Upper lobe of right lung (tissue), 1 donor: ENCODE data around the gene BSDC1. TPM values are rescaled to one million over a fixed set of nuclear protein-coding genes. Genes with fewer than 3 reads are reported as not detected.

ENCODE experiments used
- ATAC-seq: fragments of 200-7000 bp; cut with Tn5 transposase; one replicate; pipeline ENCODE4 v1.9.1; 2020; ENCODE audit warnings: mild to moderate bottlenecking, moderate library complexity
- DNase-seq: peaks from one replicate; pipeline ENCODE4 v3.0.0-alpha.2; 2020
- H3K27ac ChIP-seq: fragments of 200-600 bp; one replicate; pipeline ENCODE4 v1.8.0; 2022
- H3K27me3 ChIP-seq: fragments of 200-600 bp; one replicate; pipeline ENCODE4 v1.8.0; 2022; ENCODE audit warnings: mild to moderate bottlenecking
- H3K36me3 ChIP-seq: fragments of 200-600 bp; one replicate; pipeline ENCODE4 v1.8.0; 2022
- H3K4me1 ChIP-seq: fragments of 200-600 bp; one replicate; pipeline ENCODE4 v1.8.0; 2022
- H3K4me3 ChIP-seq: fragments of 200-600 bp; one replicate; pipeline ENCODE4 v1.8.0; 2022; ENCODE audit warnings: mild to moderate bottlenecking
- H3K9me3 ChIP-seq: fragments of 200-600 bp; one replicate; pipeline ENCODE4 v1.8.0; 2022
- intact Hi-C: fragments of 100-400 bp; cut with DNase I; formaldehyde crosslinking; loops from one replicate; pipeline ENCODE4 v1.11.0; 2022
- total RNA-seq: library from RNA; stranded (reverse); fragmentation: NEBNext Ultra II Directional; extraction: Animal tissue kit (Norgen Biotek cat#: 25700); gene quantifications from one replicate; pipeline ENCODE4 v1.2.1, GENCODE V29; 2021
- TF ChIP-seq, protein P1 (sequence below): fragments of 200-600 bp; IDR thresholded peaks from one replicate; pipeline ENCODE4 v1.8.0; 2022; ENCODE audit warnings: antibody characterized with exemption
- donor health status: DM: no; HTN: yes; CAD: no; lungs with severe emphysema.

Gene BSDC1
- total RNA-seq, 1 donor from 2014 or later, result 67.6 TPM

DNA sequence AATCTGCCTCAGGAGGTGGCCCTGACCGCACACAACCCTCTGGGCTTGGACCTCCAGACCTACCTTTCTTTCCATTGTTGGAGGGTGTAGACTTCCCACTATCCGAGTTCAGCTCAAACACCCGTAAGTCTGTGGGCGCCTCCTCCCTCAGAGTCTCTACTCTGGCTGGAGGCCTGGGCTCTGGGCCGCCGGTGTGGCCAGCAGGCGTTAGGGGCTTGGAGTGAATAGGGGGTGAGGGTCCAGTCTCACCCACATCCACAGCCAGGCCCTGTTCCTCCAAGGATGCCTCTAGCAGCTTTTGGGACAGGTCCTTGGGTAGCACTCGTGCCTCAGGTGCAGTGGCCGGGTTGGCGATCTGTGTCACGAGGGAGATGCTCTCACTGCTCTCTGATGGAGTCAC is 18.0 kb downstream of the BSDC1 start:
- no peaks in the 10 kb centered on the region for H3K27me3 ChIP-seq
- DNase-seq, result no peak
- H3K27ac ChIP-seq, result no peak overlapping the region
- intact Hi-C loops, result no loop called here
- H3K4me3 ChIP-seq, result no peak overlapping the region
- ATAC-seq, result no peak
- no peaks in the 10 kb centered on the region for H3K9me3 ChIP-seq
- no peaks in the 10 kb centered on the region for H3K4me1 ChIP-seq
- TF ChIP-seq, protein P1, sequence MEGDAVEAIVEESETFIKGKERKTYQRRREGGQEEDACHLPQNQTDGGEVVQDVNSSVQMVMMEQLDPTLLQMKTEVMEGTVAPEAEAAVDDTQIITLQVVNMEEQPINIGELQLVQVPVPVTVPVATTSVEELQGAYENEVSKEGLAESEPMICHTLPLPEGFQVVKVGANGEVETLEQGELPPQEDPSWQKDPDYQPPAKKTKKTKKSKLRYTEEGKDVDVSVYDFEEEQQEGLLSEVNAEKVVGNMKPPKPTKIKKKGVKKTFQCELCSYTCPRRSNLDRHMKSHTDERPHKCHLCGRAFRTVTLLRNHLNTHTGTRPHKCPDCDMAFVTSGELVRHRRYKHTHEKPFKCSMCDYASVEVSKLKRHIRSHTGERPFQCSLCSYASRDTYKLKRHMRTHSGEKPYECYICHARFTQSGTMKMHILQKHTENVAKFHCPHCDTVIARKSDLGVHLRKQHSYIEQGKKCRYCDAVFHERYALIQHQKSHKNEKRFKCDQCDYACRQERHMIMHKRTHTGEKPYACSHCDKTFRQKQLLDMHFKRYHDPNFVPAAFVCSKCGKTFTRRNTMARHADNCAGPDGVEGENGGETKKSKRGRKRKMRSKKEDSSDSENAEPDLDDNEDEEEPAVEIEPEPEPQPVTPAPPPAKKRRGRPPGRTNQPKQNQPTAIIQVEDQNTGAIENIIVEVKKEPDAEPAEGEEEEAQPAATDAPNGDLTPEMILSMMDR, result no peak
- H3K36me3 ChIP-seq, result peaks cover 98% of the 10 kb centered on the region

DNA sequence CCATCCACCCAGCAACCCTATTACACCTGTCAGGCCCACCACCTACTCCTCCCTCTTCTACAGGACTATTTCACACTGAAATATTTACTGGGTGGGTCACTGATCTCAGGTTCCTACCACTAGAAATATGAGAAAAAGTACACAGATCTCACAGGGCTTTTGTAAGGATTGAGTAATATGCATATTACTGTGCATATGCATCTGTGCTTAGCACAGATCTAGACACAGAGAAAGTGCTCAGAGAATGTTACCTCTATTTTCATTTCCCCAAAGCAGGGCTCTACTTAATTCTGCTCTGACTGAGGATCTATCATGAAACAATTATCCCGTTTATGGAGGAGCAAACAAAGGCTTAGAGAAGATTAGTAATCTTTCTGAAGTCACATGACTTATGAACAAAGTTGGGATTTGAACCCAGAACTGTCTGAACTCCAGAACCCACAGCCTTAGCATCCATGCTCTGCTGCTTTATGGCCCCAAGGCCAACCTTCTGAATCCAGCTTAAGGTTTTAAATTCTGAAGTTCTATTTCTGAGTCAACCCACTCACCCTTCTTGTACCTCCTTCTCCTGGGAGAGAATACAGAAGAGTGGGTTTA is 20.1 kb downstream of the BSDC1 start:
- H3K27me3 ChIP-seq, result no peaks in the 10 kb centered on the region
- intact Hi-C loops, result no loop called here
- no peaks in the 10 kb centered on the region for H3K4me1 ChIP-seq
- H3K27ac ChIP-seq, result no peak overlapping the region
- peaks cover 90% of the 10 kb centered on the region for H3K36me3 ChIP-seq
- TF ChIP-seq, protein P1, result no peak
- H3K4me3 ChIP-seq, result no peak overlapping the region
- ATAC-seq, result no peak
- H3K9me3 ChIP-seq, result no peaks in the 10 kb centered on the region
- DNase-seq, result no peak

DNA sequence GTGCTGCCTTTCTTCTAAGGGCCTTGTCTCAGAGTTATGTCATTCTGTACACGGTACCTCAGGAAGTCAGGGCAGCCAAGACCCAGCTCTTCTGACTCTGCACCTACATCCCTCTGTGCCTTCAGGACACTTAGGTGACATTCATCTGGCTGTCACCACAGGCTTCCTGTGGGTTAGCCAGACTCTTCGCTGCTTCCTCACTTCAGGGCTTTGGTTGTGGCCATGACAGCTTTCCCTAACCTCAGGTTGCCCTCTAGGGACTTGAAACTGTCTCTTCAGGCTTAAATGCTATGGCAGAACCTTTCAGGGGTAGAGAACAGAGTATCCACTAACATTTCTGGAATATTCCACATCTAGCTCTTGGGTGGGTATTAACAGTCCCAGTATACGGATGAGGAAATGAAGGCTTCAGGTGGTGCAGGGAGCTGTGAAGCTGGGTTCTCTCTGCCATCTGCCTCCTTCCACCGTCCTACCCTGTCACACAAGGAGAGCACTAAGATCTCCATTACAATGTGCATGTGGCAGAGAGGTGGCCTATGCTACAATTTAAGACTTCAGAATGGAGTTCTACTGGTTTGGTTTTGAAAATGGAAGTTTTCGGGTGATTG is 22.0 kb downstream of the BSDC1 start:
- peak; percentile 45 for ATAC-seq
- TF ChIP-seq, protein P1, result peak; percentile 18

GRCh38 chr1:32367912-32368635 is 26.2 kb downstream of the BSDC1 start:
- peaks cover 76% of the 10 kb centered on the region for H3K36me3 ChIP-seq
- H3K27me3 ChIP-seq, result no peaks in the 10 kb centered on the region
- no peaks in the 10 kb centered on the region for H3K4me1 ChIP-seq
- DNase-seq, result no peak
- H3K9me3 ChIP-seq, result no peaks in the 10 kb centered on the region
- TF ChIP-seq, protein P1, result no peak
- H3K27ac ChIP-seq, result no peak overlapping the region
- no peak overlapping the region for H3K4me3 ChIP-seq
- intact Hi-C loops, result no loop called here
- no peak for ATAC-seq

More for the DNA sequence above, 22.0 kb downstream of the BSDC1 start:
- Histone ChIP-seq H3K4me3 (no peak overlapping the region), H3K27me3 (no peaks in the 10 kb centered on the region), H3K4me1 (no peaks in the 10 kb centered on the region), H3K9me3 (no peaks in the 10 kb centered on the region), H3K36me3 (peaks cover 90% of the 10 kb centered on the region), H3K27ac (no peak overlapping the region)
- peak; percentile 11 for DNase-seq
- intact Hi-C loops, result no loop called here

DNA sequence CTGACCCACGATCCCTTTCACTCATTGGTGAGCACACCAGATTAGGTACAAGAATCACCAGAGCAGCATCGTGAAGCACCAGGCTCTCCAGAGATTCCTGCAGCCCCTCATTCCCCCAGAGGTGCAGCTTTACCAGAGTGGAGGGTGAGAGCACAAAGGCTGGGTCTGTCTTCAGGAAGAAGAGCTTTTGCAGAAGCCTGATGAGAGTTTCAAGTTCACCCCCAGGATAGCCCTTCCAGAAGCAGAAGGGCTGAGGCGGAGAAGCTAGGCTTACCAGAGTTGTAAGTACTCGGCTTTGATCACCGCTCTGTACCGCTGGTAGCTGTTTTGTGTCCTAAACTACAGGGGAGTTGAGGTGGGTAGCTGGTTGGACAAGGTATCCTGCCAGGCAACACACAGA is 28.8 kb downstream of the BSDC1 start:
- H3K4me3 ChIP-seq, result no peak overlapping the region
- no peak overlapping the region for H3K27ac ChIP-seq
- H3K9me3 ChIP-seq, result no peaks in the 10 kb centered on the region
- peaks cover 11% of the 10 kb centered on the region for H3K4me1 ChIP-seq
- H3K36me3 ChIP-seq, result peaks cover 59% of the 10 kb centered on the region
- ATAC-seq (no peak), DNase-seq (no peak)
- intact Hi-C loops, result no loop called here
- no peaks in the 10 kb centered on the region for H3K27me3 ChIP-seq
- TF ChIP-seq, protein P1, result no peak
